ENCODE results near the gene CCDC6. TPM values are rescaled to one million over a fixed set of nuclear protein-coding genes. Genes with fewer than 3 reads are reported as not detected.

CCDC6 gene
- total RNA-seq, 4 donors from 2014 or later = 26.6 to 43.3 (median 29.5) TPM

- ATAC-seq (no peak), DNase-seq (no peak)
- intact Hi-C loops (cut with DNase I; ENCODE audit: low total_unique reads) = loop anchor here (5.0 to 10.0 kb wide), 4 partner anchors 182 to 1637 kb away; partner anchors contain the start of genes CISD1 and IPMK
- no peaks in the 10 kb centered on the region for H3K9me3 ChIP-seq
- in situ Hi-C loops (cut with MboI; ENCODE audit: low sequenced_read_pairs in 4 of 4) = loop anchor here in 1 of 4 donors (5.0 to 10.0 kb wide), 2 partner anchors 37 to 280 kb away; no protein-coding TSS in a partner anchor
- no peaks in the 10 kb centered on the region for H3K36me3 ChIP-seq
- H3K4me1 ChIP-seq = peaks cover 36 to 51% of the 10 kb centered on the region in 2 donors
- H3K27ac ChIP-seq = peak overlapping the region; percentile 89 to 92 (median 90)
- no peaks in the 10 kb centered on the region for H3K27me3 ChIP-seq
- TF ChIP-seq CTCF (IDR thresholded peaks at IDR 0.05 in 4 of 5, conservative IDR thresholded peaks at IDR 0.05 in 1 of 5) (no peak), POLR2A (IDR thresholded peaks at IDR 0.05) (no peak)
- H3K4me3 ChIP-seq = peak overlapping the region; percentile 81 to 98 (median 92)
Measured at GRCh38 chr10:59904426-59905065, 1.8 kb downstream of the CCDC6 start.

- H3K4me3 ChIP-seq = peak overlapping the region in 1 of 4 donors; percentile 94
- no peaks in the 10 kb centered on the region for H3K36me3 ChIP-seq
- H3K4me1 ChIP-seq = peaks cover 41 to 52% of the 10 kb centered on the region in 2 donors
- TF ChIP-seq CTCF (IDR thresholded peaks at IDR 0.05 in 4 of 5, conservative IDR thresholded peaks at IDR 0.05 in 1 of 5) (no peak), POLR2A (IDR thresholded peaks at IDR 0.05) (no peak)
- no peaks in the 10 kb centered on the region for H3K9me3 ChIP-seq
- no peaks in the 10 kb centered on the region for H3K27me3 ChIP-seq
- H3K27ac ChIP-seq = peak overlapping the region in 3 of 4 donors; percentile 10 to 92 (median 89)
- DNase-seq = no peak
- ATAC-seq = no peak
- intact Hi-C loops (cut with DNase I; ENCODE audit: low total_unique reads) = loop anchor here (10.0 kb wide), 1 partner anchor 669 kb away; no protein-coding TSS in a partner anchor
- in situ Hi-C loops (cut with MboI; ENCODE audit: low sequenced_read_pairs in 4 of 4) = loop anchor here in 1 of 4 donors (5.0 to 10.0 kb wide), 2 partner anchors 37 to 279 kb away; no protein-coding TSS in a partner anchor
Measured at GRCh38 chr10:59903871-59904270, 2.5 kb downstream of the CCDC6 start.

- TF ChIP-seq CTCF (IDR thresholded peaks at IDR 0.05 in 4 of 5, conservative IDR thresholded peaks at IDR 0.05 in 1 of 5) (no peak), POLR2A (IDR thresholded peaks at IDR 0.05) (no peak)
- in situ Hi-C loops (cut with MboI; ENCODE audit: low sequenced_read_pairs in 4 of 4) = loop anchor here in 1 of 4 donors (5.0 to 10.0 kb wide), 2 partner anchors 35 to 277 kb away; no protein-coding TSS in a partner anchor
- no peaks in the 10 kb centered on the region for H3K36me3 ChIP-seq
- no peaks in the 10 kb centered on the region for H3K9me3 ChIP-seq
- no peak for ATAC-seq
- H3K4me1 ChIP-seq = peaks cover 40 to 49% of the 10 kb centered on the region in 2 donors
- intact Hi-C loops (cut with DNase I; ENCODE audit: low total_unique reads) = loop anchor here (10.0 kb wide), 1 partner anchor 667 kb away; no protein-coding TSS in a partner anchor
- DNase-seq = no peak
- H3K4me3 ChIP-seq = no peak overlapping the region
- H3K27me3 ChIP-seq = no peaks in the 10 kb centered on the region
- no peak overlapping the region for H3K27ac ChIP-seq
Measured at GRCh38 chr10:59902016-59902415, 4.3 kb downstream of the CCDC6 start.

- in situ Hi-C loops (cut with MboI; ENCODE audit: low sequenced_read_pairs in 4 of 4) (loop anchor here in 1 of 4 donors (5.0 to 10.0 kb wide), 2 partner anchors 34 to 277 kb away; no protein-coding TSS in a partner anchor), intact Hi-C loops (cut with DNase I; ENCODE audit: low total_unique reads) (loop anchor here (10.0 kb wide), 1 partner anchor 667 kb away; no protein-coding TSS in a partner anchor)
- Histone ChIP-seq H3K4me3 (no peak overlapping the region), H3K4me1 (peaks cover 42 to 52% of the 10 kb centered on the region in 2 donors), H3K9me3 (no peaks in the 10 kb centered on the region), H3K36me3 (no peaks in the 10 kb centered on the region), H3K27me3 (no peaks in the 10 kb centered on the region), H3K27ac (no peak overlapping the region)
- TF ChIP-seq CTCF (IDR thresholded peaks at IDR 0.05 in 4 of 5, conservative IDR thresholded peaks at IDR 0.05 in 1 of 5) (no peak), POLR2A (IDR thresholded peaks at IDR 0.05) (no peak)
- ATAC-seq = no peak
- DNase-seq = no peak
Measured at GRCh38 chr10:59901470-59901869, 4.9 kb downstream of the CCDC6 start.

Measured in gastrocnemius medialis (tissue), 4 donors.